Activated gamma-delta T cell (primary cell): ENCODE measurements around the gene LIN37.

Source experiments
- DNase-seq: peaks from one replicate; lab custom pipeline; 2025; lab: John Stamatoyannopoulos, UW

LIN37 gene

DNA sequence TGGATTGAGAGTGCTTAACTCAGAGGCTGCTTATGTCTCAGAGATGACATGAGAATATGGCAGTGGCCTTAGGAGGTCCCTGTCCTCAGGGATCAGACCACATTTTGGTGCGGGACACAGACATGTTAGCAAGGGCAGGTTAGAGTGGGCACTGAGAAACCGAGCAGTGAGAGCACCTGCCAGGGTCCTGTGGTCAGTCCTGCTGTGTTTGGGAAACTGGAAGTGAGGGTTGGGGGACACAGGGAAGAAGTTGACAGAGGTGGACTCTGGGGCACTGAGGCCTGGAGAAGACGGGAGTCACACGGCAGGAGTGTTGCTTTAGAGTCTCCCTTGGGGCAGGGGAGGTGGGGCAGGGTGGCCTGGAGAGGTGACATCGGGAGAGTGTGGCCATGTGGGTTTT lies 13.5 kb upstream of the LIN37 start:
- DNase-seq, result no peak

- no peak for DNase-seq
Observed at GRCh38 chr19:35736913-35737886, 11.2 kb upstream of the LIN37 start.

DNA sequence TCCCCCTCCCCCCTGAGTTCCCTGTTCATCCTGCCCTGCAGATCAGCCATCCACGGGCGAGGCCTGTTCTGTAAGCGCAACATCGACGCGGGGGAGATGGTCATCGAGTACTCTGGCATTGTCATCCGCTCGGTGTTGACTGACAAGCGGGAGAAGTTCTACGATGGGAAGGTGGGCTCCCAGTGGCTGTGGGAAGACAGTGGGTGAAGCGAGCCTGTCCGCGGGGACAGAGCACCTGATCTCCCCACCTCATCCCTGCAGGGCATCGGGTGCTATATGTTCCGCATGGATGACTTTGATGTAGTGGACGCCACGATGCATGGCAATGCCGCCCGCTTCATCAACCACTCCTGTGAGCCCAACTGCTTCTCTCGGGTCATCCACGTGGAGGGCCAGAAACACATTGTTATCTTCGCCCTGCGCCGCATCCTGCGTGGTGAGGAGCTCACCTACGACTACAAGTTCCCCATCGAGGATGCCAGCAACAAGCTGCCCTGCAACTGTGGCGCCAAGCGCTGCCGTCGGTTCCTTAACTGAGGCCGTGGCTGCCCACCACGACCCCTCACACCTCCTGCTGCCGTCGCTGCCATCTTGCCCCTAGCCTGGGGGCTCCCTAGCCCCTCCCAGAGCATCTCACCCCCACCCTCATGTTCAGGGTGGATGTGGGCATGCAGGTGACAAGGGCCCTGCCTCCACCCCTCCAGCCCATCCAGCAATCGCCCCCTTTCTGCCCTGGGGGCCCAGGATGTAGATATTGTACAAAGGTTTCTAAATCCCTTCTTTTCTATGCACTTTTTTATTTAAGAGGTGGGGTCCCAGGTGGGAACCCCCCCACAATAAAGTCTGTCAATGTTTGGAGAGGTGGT lies 10.1 kb upstream of the LIN37 start:
- DNase-seq, result no peak

GRCh38 chr19:35738887-35739229 lies 9.5 kb upstream of the LIN37 start:
- no peak for DNase-seq

GRCh38 chr19:35739275-35740107 lies 8.9 kb upstream of the LIN37 start:
- DNase-seq, result no peak

- DNase-seq, result no peak
Observed at GRCh38 chr19:35740108-35740422, 8.3 kb upstream of the LIN37 start.

DNA sequence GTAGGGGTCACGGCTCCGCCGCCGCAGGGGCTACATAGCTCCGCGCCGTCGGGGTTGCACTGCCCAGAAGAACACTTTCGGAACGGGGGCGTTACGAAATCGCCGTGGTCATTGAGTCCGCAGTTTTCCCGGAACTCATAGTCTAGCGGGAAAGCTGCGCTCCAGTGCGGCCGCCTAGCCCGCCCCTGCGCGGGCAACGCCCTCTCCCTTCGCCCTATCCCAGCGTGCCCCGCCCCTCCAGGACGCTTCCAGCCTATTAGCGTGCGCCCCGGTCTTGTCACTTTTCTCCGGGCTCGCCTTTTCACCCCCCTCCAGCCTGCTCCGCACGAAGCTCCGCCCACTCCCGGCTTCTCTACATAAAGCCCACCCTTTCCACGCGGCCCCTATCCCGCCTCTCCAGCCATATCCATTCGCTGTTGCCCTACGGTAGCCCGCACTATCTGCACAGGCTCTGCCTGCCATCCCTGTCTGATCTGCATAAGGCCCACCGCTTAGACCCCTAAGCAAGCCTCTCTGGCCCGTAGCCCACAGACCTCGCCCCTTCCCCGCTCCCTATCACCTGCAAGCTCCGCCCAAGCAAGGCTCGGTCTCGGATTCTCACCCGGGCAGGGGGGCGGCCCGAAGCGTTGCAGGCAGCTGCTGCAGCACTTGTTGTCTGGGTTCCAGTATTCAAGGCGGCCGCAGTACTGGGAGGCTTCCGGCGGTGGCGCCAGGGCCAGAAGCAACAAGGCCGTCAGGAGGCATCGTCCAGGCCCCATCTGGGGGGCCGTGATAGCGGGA lies 7.8 kb upstream of the LIN37 start:
- DNase-seq, result peak; percentile 82

- no peak for DNase-seq
Observed at GRCh38 chr19:35741203-35741515, 7.2 kb upstream of the LIN37 start.

DNA sequence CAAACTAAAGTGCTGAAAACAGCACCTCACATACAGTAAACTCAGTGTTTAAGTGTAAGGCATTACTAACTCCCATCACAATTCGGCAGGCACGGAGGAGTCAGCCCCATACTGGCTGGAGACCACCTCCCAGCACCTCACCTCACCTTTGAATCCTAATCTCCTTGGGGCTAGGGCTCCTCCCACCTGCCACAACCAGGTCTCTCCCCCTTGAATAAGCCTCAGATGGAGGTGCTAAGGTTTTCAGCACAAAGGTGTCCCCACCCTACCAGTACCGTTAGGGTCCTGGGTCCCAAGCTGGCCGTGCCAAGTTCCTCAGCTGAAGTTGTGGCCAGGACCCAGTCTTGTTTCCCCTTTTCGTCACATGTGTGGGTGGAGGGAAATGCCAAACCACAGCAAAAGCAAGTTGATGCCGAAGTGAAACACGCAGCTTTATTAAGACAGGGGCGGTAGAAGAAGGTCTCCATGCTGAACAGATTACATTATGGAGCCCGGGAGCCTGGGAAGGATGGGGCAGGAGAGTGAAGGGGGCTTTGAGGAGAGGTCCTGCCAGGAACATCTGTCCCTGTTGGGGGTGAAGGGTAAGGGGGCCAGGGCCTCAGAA lies 6.2 kb upstream of the LIN37 start, which contains the start of gene IGFLR1:
Gene IGFLR1, minus strand, starts transcription at position 332 of the 604 bp plus-strand sequence. CDS start 1,272 bp downstream, outside the sequence.
- no peak for DNase-seq

DNA sequence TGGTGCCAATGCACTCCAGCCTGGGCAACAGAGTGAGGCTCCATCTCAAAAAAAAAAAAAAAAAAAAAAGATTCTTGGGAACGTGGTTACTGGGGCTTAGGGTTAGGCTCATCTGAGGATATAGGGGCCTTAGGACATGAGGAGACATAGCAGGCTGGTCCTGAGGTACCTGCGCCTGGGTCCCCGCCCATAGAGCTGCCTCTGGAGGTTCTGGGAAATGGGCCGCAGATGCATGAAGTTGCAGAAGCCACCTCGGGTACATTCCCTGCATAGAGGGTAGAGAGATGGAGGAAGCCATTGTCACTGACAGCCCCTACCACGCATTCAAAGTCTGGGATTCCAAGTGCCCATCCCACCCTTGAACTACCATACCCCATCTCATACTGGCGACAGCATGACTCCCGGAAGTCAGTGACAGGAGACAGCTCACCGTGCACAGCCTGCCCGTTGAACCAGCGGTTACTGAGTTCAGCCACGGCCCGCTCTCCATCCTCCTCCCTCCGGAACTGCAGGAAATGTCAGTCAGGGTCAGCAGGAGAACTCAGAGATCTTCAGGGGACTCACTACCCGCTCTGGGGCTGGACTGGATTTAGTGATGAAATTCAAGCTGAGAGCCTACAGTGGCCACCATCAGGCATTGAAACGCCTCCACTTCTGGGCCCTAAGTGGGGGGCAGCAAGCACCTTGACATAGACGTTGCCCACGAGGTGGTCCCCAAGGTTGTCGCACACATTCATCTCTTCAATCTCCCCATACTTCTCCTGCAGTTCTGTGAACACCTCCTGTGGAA lies 4.5 kb upstream of the LIN37 start:
- no peak for DNase-seq

- DNase-seq, result peak; percentile 63
Observed at GRCh38 chr19:35744430-35745327, 3.7 kb upstream of the LIN37 start.

- peak; percentile 94 for DNase-seq
Observed at GRCh38 chr19:35745328-35746086, 2.9 kb upstream of the LIN37 start, which contains the start of the genes PSENEN and U2AF1L4. Gene PSENEN (plus strand): TSS chr19:35745651. CDS start chr19:35745931, 280 bp downstream. Gene U2AF1L4 (minus strand): TSS chr19:35745418. CDS start chr19:35745391, 27 bp downstream.

- no peak for DNase-seq
Observed at GRCh38 chr19:35746087-35746462, 2.3 kb upstream of the LIN37 start.

DNA sequence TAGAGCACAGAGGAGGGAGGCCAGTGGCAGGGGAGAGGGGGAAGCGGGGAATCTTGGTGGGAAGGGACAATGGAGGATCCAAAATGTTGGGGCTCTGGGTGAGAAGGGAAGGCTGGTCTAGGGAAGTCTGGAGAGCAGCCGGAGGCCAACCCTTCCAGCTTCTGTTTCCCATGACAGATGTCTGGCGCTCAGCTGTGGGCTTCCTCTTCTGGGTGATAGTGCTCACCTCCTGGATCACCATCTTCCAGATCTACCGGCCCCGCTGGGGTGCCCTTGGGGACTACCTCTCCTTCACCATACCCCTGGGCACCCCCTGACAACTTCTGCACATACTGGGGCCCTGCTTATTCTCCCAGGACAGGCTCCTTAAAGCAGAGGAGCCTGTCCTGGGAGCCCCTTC lies 1.8 kb upstream of the LIN37 start:
- DNase-seq, result no peak

DNA sequence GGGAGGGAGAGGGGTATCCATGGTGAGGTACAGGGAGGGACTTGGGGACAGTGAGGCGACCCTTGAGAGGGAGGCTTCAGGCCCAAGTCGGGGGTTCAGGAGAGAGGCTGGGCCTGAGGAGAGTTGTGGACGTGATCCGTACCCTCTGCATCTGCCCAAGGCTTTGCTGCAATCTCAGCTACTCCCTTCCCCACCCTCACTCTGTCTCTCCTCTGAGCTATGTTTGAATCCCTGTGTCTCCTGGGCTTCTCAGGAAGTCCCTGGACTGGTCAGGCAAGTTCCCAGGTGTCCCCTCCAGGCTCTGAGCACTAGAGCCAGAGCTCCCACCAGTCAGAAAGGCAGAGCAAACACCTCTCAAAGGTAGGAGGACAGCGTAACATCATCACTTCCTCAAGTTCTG lies 1.8 kb downstream of the LIN37 start:
- DNase-seq, result no peak

DNA sequence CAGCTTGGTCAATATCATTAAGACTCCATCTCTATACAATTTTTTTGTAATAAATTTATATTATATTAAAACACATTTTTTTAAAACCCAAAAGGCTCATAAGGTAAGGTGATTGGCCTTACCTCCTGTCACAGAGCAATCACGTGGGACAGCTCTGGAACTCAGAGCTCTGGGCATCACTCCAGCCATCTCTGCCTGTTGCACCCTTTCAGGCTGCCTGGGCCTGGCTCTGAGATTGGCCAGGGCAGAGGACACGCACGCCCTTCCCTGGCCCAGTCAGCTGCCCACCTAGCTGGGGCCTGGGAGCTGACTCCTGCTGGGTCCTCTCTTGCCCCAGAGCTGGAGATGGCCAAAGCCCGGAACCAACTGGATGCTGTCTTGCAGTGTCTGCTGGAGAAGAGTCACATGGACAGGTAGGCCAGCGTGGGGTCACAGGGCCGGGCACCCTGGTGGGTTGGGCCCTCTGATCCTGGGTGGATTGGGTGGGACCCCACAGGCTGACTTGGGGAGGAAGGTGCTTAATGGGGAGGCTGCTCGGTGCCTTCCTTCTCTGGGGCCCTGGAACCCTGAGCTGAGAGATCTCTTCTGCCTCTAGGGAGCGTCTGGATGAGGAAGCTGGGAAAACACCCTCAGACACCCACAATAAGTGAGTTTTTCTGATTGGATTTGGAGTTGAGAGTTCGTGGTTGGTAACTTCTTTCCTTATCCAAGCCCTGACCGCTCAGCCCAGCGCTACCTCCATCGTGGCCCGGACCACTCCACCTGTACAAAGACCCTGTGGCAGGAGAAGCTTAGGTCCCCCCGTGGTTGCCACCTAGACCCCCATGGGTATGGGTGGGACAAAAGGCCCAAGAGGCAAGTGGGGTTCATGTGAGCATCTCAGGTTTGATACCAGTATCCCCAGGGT lies 3.7 kb downstream of the LIN37 start:
- no peak for DNase-seq

GRCh38 chr19:35752746-35753350 lies 4.5 kb downstream of the LIN37 start:
- DNase-seq, result no peak
